Panc1 (cell line): ENCODE data around the gene PLCL1. TPM values are rescaled to one million over a fixed set of nuclear protein-coding genes. Genes with fewer than 3 reads are reported as not detected.
"Not testable (repeated sequence)": the region's sequence is repeated elsewhere in the genome, so short reads cannot be mapped to it uniquely, and the experiment has no call there.

ENCODE experiments used
- ATAC-seq: fragments of 200-7000 bp; cut with Tn5 transposase; 2 replicates; pipeline ENCODE4 v1.9.1; 2020; ENCODE audit warnings: mild to moderate bottlenecking, moderate library complexity
- BruUV-seq: library from RNA; stranded (reverse); fragments of 400-500 nt; replicated peaks from 2 replicates; lab custom pipeline; 2021; lab: Mats Ljungman, UMichigan
- CTCF ChIA-PET: fragments of 300-600 bp; sonication (Branson Sonifier 250); formaldehyde crosslinking; loops from one replicate; lab custom pipeline; 2022; ENCODE audit warnings: antibody characterized with exemption; lab: Charles Lee
- POLR2A ChIA-PET: fragments of 300-600 bp; sonication (Branson Sonifier 250); formaldehyde crosslinking; loops from one replicate; lab custom pipeline; 2022; ENCODE audit warnings: antibody characterized with exemption; lab: Charles Lee
- DNase-seq: peaks from one replicate; pipeline ENCODE4 v3.0.0-alpha.2; 2010; ENCODE audit warnings: low read depth, low spot score
- H3K27ac ChIP-seq: 2 replicates; pipeline ENCODE4 v1.5.1; 2011; ENCODE audit warnings: mild to moderate bottlenecking, low read length, inconsistent platforms
- H3K27me3 ChIP-seq: fragments of 200-500 bp; sonication (Bioruptor generic); 2 replicates; pipeline ENCODE4 v1.6.0; 2014; ENCODE audit warnings: low read length, inconsistent platforms; ENCODE audit not compliant: control insufficient read depth, insufficient read depth
- H3K36me3 ChIP-seq: fragments of 200-500 bp; sonication (Bioruptor generic); 2 replicates; pipeline ENCODE4 v1.5.1; 2014; ENCODE audit warnings: inconsistent platforms, mild to moderate bottlenecking, low read length, moderate library complexity; ENCODE audit not compliant: control insufficient read depth, insufficient read depth
- H3K4me1 ChIP-seq: 2 replicates; pipeline ENCODE4 v1.5.1; 2011; ENCODE audit warnings: inconsistent platforms, mild to moderate bottlenecking, low read length, moderate library complexity; ENCODE audit not compliant: control insufficient read depth, insufficient read depth
- H3K4me3 ChIP-seq, 2 experiments: 2 replicates each; pipeline ENCODE4 v1.5.1; 2011 to 2012; ENCODE audit warnings: low read depth in 2 of 2, low read length in 2 of 2, mild to moderate bottlenecking in 2 of 2, inconsistent platforms in 1 of 2, moderate library complexity in 1 of 2
- H3K9me3 ChIP-seq: fragments of 200-500 bp; sonication (Bioruptor generic); 2 replicates; pipeline ENCODE4 v1.5.1; 2014; ENCODE audit warnings: low read depth, mild to moderate bottlenecking, inconsistent platforms, low read length, moderate library complexity; ENCODE audit not compliant: control insufficient read depth, insufficient read depth
- CTCF ChIP-seq: fragments of 450-650 bp; IDR thresholded peaks from 2 replicates; pipeline ENCODE4 v1.5.1; 2017; ENCODE audit warnings: mild to moderate bottlenecking
- POLR2AphosphoS5 ChIP-seq: IDR thresholded peaks from 2 replicates; pipeline ENCODE4 v1.6.1; 2012; ENCODE audit warnings: mild to moderate bottlenecking, low read depth, low read length, moderate library complexity
- REST ChIP-seq, 2 experiments: IDR thresholded peaks; 2 replicates each; pipeline ENCODE4 v1.6.1; 2011 to 2012; ENCODE audit warnings: low read depth in 2 of 2, control low read depth in 1 of 2, low read length in 1 of 2, mild to moderate bottlenecking in 1 of 2, moderate library complexity in 1 of 2; ENCODE audit not compliant: insufficient read depth in 1 of 2
- SIN3A ChIP-seq: IDR thresholded peaks from 2 replicates; pipeline ENCODE4 v1.6.1; 2012; ENCODE audit warnings: low read depth, mild to moderate bottlenecking, low read length, moderate library complexity, borderline replicate concordance; ENCODE audit not compliant: insufficient read depth
- TCF7L2 ChIP-seq: IDR thresholded peaks from 2 replicates; pipeline ENCODE4 v1.6.1; 2011; ENCODE audit warnings: mild to moderate bottlenecking, low read depth, low read length, inconsistent platforms
- in situ Hi-C: cut with HindIII; loops from 2 replicates; pipeline ENCODE4 v1.10.0; 2016; ENCODE audit warnings: low sequenced_read_pairs, low pct_unique_long_range_greater_than_20kb
- intact Hi-C: fragments of 100-400 bp; cut with micrococcal nuclease; formaldehyde crosslinking; loops from one replicate; pipeline ENCODE4 v1.10.0; 2022; ENCODE audit not compliant: unreplicated experiment
- total RNA-seq: library from RNA; stranded (reverse); gene quantifications from one replicate; pipeline ENCODE4 v1.2.1, GENCODE V29; 2021; ENCODE audit not compliant: unreplicated experiment

The PLCL1 gene
- total RNA-seq, 1 experiment from 2014 or later = not detected

- DNase-seq (no peak), ATAC-seq (no peak)
- H3K36me3 ChIP-seq = no peaks in the 10 kb centered on the region
- CTCF ChIA-PET = no interaction called here
- in situ Hi-C loops = no loop called here
- intact Hi-C loops = no loop called here
- H3K27me3 ChIP-seq = no peaks in the 10 kb centered on the region; the same call in 1 of the 2 replicates
- H3K27ac ChIP-seq = no peak overlapping the region
- H3K4me1 ChIP-seq = no peaks in the 10 kb centered on the region
- no TSS peak for BruUV-seq
- no peak overlapping the region for H3K4me3 ChIP-seq
- TF ChIP-seq REST (IDR thresholded peaks at IDR 0.05; ENCODE audit: insufficient read depth in 1 of 2, low read depth in 2 of 2, low read length in 1 of 2) (no peak), SIN3A (no peak), TCF7L2 (no peak), CTCF (no peak), POLR2AphosphoS5 (no peak)
- POLR2A ChIA-PET = no interaction called here
- H3K9me3 ChIP-seq = no peaks in the 10 kb centered on the region
These were observed 212.7 kb downstream of the PLCL1 start for GRCh38 chr2:198017068-198017467.

GRCh38 chr2:198028955-198029354, 224.6 kb downstream of the PLCL1 start:
- ChIA-PET POLR2A (no interaction called here), CTCF (interaction anchor here (0.5 kb wide), 1 partner anchor 370 kb away, joined by 3 read pairs; no protein-coding TSS in a partner anchor)
- ATAC-seq = no peak
- intact Hi-C loops (no loop called here), in situ Hi-C loops (no loop called here)
- Histone ChIP-seq H3K27me3 (no peaks in the 10 kb centered on the region), H3K27ac (no peak overlapping the region), H3K36me3 (no peaks in the 10 kb centered on the region), H3K9me3 (no peaks in the 10 kb centered on the region), H3K4me1 (no peaks in the 10 kb centered on the region), H3K4me3 (no peak overlapping the region)
- no peak for DNase-seq
- TF ChIP-seq CTCF = no peak
- no peak for TF ChIP-seq POLR2AphosphoS5
- TF ChIP-seq REST (IDR thresholded peaks at IDR 0.05; ENCODE audit: insufficient read depth in 1 of 2, low read depth in 2 of 2, low read length in 1 of 2) = no peak
- no peak for TF ChIP-seq SIN3A
- no peak for TF ChIP-seq TCF7L2
- no TSS peak for BruUV-seq

- POLR2A ChIA-PET, CTCF ChIA-PET, H3K27ac ChIP-seq, H3K27me3 ChIP-seq, H3K4me1 ChIP-seq, H3K9me3 ChIP-seq, BruUV-seq, intact Hi-C loops, H3K36me3 ChIP-seq, in situ Hi-C loops, ATAC-seq, H3K4me3 ChIP-seq, DNase-seq: not testable (repeated sequence)
These were observed 225.2 kb downstream of the PLCL1 start for GRCh38 chr2:198029576-198029975.
